Activated naive CD8-positive, alpha-beta T cell (primary cell): Measurements from ENCODE around the gene PRR12.
A peak's percentile ranks its signal among the peaks of the same experiment; 100 is the strongest.

Source experiments
- H3K27ac Mint-ChIP-seq: one replicate; pipeline ENCODE4 v1.8.0; 2021; ENCODE audit warnings: mixed read lengths
- H3K27me3 Mint-ChIP-seq: one replicate; pipeline ENCODE4 v1.8.0; 2021; ENCODE audit warnings: mixed read lengths
- H3K36me3 Mint-ChIP-seq: one replicate; pipeline ENCODE4 v1.8.0; 2021; ENCODE audit warnings: mixed read lengths
- H3K4me1 Mint-ChIP-seq: one replicate; pipeline ENCODE4 v1.8.0; 2021; ENCODE audit warnings: low read depth, mixed read lengths
- H3K4me3 Mint-ChIP-seq: one replicate; pipeline ENCODE4 v1.8.0; 2021; ENCODE audit warnings: mild to moderate bottlenecking, mixed read lengths
- H3K9me3 Mint-ChIP-seq: one replicate; pipeline ENCODE4 v1.8.0; 2021; ENCODE audit warnings: low read depth, mixed read lengths

The PRR12 gene

GRCh38 chr19:49637821-49638738, 47.1 kb downstream of the PRR12 start:
- no peaks in the 10 kb centered on the region for H3K27me3 Mint-ChIP-seq
- H3K4me1 Mint-ChIP-seq: peaks cover 32% of the 10 kb centered on the region
- no peaks in the 10 kb centered on the region for H3K9me3 Mint-ChIP-seq
- H3K4me3 Mint-ChIP-seq: peak overlapping the region; percentile 69
- H3K36me3 Mint-ChIP-seq: no peaks in the 10 kb centered on the region
- H3K27ac Mint-ChIP-seq: peak overlapping the region; percentile 22

GRCh38 chr19:49639401-49640112, 48.6 kb downstream of the PRR12 start:
- Mint-ChIP-seq H3K4me3 (peak overlapping the region; percentile 97), H3K36me3 (no peaks in the 10 kb centered on the region), H3K9me3 (no peaks in the 10 kb centered on the region), H3K4me1 (peaks cover 47% of the 10 kb centered on the region), H3K27me3 (no peaks in the 10 kb centered on the region), H3K27ac (peak overlapping the region; percentile 28)

GRCh38 chr19:49640113-49640898, 49.3 kb downstream of the PRR12 start, which contains the start of gene RRAS:
Gene RRAS, minus strand, starts transcription at chr19:49640143. Its CDS starts 45 bp downstream, at chr19:49640098.
- Mint-ChIP-seq H3K27ac (peak within 1 kb of the TSS; percentile 98), H3K9me3 (no peaks in the 10 kb centered on the region), H3K27me3 (no peaks in the 10 kb centered on the region), H3K4me3 (peak within 1 kb of the TSS; percentile 97), H3K4me1 (peaks cover 48% of the 10 kb centered on the region), H3K36me3 (no peaks in the 10 kb centered on the region)

GRCh38 chr19:49641688-49642491, 50.9 kb downstream of the PRR12 start, which contains the start of gene SCAF1:
Gene SCAF1, plus strand, starts transcription at chr19:49642209. Its CDS starts 2,818 bp downstream, at chr19:49645027.
- H3K4me1 Mint-ChIP-seq: peaks cover 50% of the 10 kb centered on the region
- H3K9me3 Mint-ChIP-seq: no peaks in the 10 kb centered on the region
- H3K4me3 Mint-ChIP-seq: peak within 1 kb of the TSS; percentile 97
- peak within 1 kb of the TSS; percentile 98 for H3K27ac Mint-ChIP-seq
- H3K36me3 Mint-ChIP-seq: no peaks in the 10 kb centered on the region
- H3K27me3 Mint-ChIP-seq: no peaks in the 10 kb centered on the region

- H3K27me3 Mint-ChIP-seq: no peaks in the 10 kb centered on the region
- no peaks in the 10 kb centered on the region for H3K36me3 Mint-ChIP-seq
- H3K4me1 Mint-ChIP-seq: peaks cover 50% of the 10 kb centered on the region
- H3K4me3 Mint-ChIP-seq: peak overlapping the region; percentile 97
- H3K27ac Mint-ChIP-seq: peak overlapping the region; percentile 93
- H3K9me3 Mint-ChIP-seq: no peaks in the 10 kb centered on the region
Measured at GRCh38 chr19:49642492-49643035, 51.6 kb downstream of the PRR12 start.

GRCh38 chr19:49643466-49643865, 52.5 kb downstream of the PRR12 start:
- Mint-ChIP-seq H3K4me1 (peaks cover 44% of the 10 kb centered on the region), H3K27ac (peak overlapping the region; percentile 84), H3K36me3 (no peaks in the 10 kb centered on the region), H3K4me3 (peak overlapping the region; percentile 97), H3K9me3 (no peaks in the 10 kb centered on the region), H3K27me3 (no peaks in the 10 kb centered on the region)

GRCh38 chr19:49645592-49645991, 54.6 kb downstream of the PRR12 start:
- no peaks in the 10 kb centered on the region for H3K36me3 Mint-ChIP-seq
- H3K27ac Mint-ChIP-seq: no peak overlapping the region
- H3K4me1 Mint-ChIP-seq: peaks cover 30% of the 10 kb centered on the region
- no peaks in the 10 kb centered on the region for H3K27me3 Mint-ChIP-seq
- no peaks in the 10 kb centered on the region for H3K9me3 Mint-ChIP-seq
- no peak overlapping the region for H3K4me3 Mint-ChIP-seq

GRCh38 chr19:49645995-49646394, 55.0 kb downstream of the PRR12 start:
- Mint-ChIP-seq H3K36me3 (no peaks in the 10 kb centered on the region), H3K4me3 (no peak overlapping the region), H3K27ac (no peak overlapping the region)

GRCh38 chr19:49646586-49646985, 55.6 kb downstream of the PRR12 start:
- no peak overlapping the region for H3K27ac Mint-ChIP-seq
- H3K27me3 Mint-ChIP-seq: no peaks in the 10 kb centered on the region
- H3K9me3 Mint-ChIP-seq: no peaks in the 10 kb centered on the region
- H3K36me3 Mint-ChIP-seq: no peaks in the 10 kb centered on the region
- peaks cover 26% of the 10 kb centered on the region for H3K4me1 Mint-ChIP-seq
- no peak overlapping the region for H3K4me3 Mint-ChIP-seq

More at GRCh38 chr19:49645995-49646394, 55.0 kb downstream of the PRR12 start:
- Mint-ChIP-seq H3K27me3 (no peaks in the 10 kb centered on the region), H3K4me1 (peaks cover 27% of the 10 kb centered on the region), H3K9me3 (no peaks in the 10 kb centered on the region)

- H3K27ac Mint-ChIP-seq: no peak overlapping the region
- H3K27me3 Mint-ChIP-seq: no peaks in the 10 kb centered on the region
- H3K4me3 Mint-ChIP-seq: no peak overlapping the region
- H3K4me1 Mint-ChIP-seq: no peaks in the 10 kb centered on the region
- no peaks in the 10 kb centered on the region for H3K36me3 Mint-ChIP-seq
- H3K9me3 Mint-ChIP-seq: no peaks in the 10 kb centered on the region
Measured at GRCh38 chr19:49651029-49651819, 60.2 kb downstream of the PRR12 start.

- Mint-ChIP-seq H3K4me3 (no peak overlapping the region), H3K27ac (no peak overlapping the region), H3K9me3 (no peaks in the 10 kb centered on the region), H3K27me3 (no peaks in the 10 kb centered on the region), H3K4me1 (no peaks in the 10 kb centered on the region), H3K36me3 (no peaks in the 10 kb centered on the region)
Measured at GRCh38 chr19:49651820-49652550, 61.0 kb downstream of the PRR12 start.

- H3K4me1 Mint-ChIP-seq: no peaks in the 10 kb centered on the region
- H3K4me3 Mint-ChIP-seq: no peak overlapping the region
- no peaks in the 10 kb centered on the region for H3K36me3 Mint-ChIP-seq
- H3K27me3 Mint-ChIP-seq: no peaks in the 10 kb centered on the region
- no peak overlapping the region for H3K27ac Mint-ChIP-seq
- H3K9me3 Mint-ChIP-seq: no peaks in the 10 kb centered on the region
Measured at GRCh38 chr19:49652551-49653465, 61.8 kb downstream of the PRR12 start.
